Smooth muscle cell (in vitro differentiated cells): ENCODE data around the gene ARHGAP22. TPM values are rescaled to one million over a fixed set of nuclear protein-coding genes. Genes with fewer than 3 reads are reported as not detected.

Source experiments
- DNase-seq: peaks from one replicate; lab custom pipeline; 2025; ENCODE audit not compliant: unreplicated experiment; lab: John Stamatoyannopoulos, UW
- H2AFZ ChIP-seq: fragments of 200-600 bp; sonication (generic); 2 replicates; pipeline ENCODE4 v1.6.0; 2016; ENCODE audit warnings: antibody characterized with exemption, low read depth, mild to moderate bottlenecking
- H3F3A ChIP-seq: fragments of 200-600 bp; sonication (generic); 2 replicates; pipeline ENCODE4 v1.6.0; 2017; ENCODE audit warnings: antibody characterized with exemption, low read depth
- H3K27ac ChIP-seq: fragments of 200-600 bp; sonication (generic); 2 replicates; pipeline ENCODE4 v1.5.1; 2016; ENCODE audit warnings: low read depth, mild to moderate bottlenecking
- H3K27me3 ChIP-seq: fragments of 200-600 bp; sonication (generic); 2 replicates; pipeline ENCODE4 v1.6.1; 2016; ENCODE audit warnings: low read depth, mild to moderate bottlenecking
- H3K36me3 ChIP-seq: fragments of 200-600 bp; sonication (generic); 2 replicates; pipeline ENCODE4 v1.5.1; 2016; ENCODE audit warnings: low read depth
- H3K4me1 ChIP-seq: fragments of 200-600 bp; sonication (generic); 2 replicates; pipeline ENCODE4 v1.5.1; 2016; ENCODE audit warnings: low read depth
- H3K4me2 ChIP-seq: fragments of 200-600 bp; sonication (generic); 2 replicates; pipeline ENCODE4 v1.6.0; 2016; ENCODE audit warnings: mild to moderate bottlenecking
- H3K4me3 ChIP-seq: fragments of 200-600 bp; sonication (generic); 2 replicates; pipeline ENCODE4 v1.5.1; 2016; ENCODE audit warnings: mild to moderate bottlenecking
- H3K79me2 ChIP-seq: fragments of 200-600 bp; sonication (generic); 2 replicates; pipeline ENCODE4 v1.6.0; 2016; ENCODE audit warnings: low read depth, mild to moderate bottlenecking
- H3K9ac ChIP-seq: fragments of 200-600 bp; sonication (generic); 2 replicates; pipeline ENCODE4 v1.6.0; 2016; ENCODE audit warnings: low read depth
- H3K9me3 ChIP-seq: fragments of 200-600 bp; sonication (generic); replicated peaks from 2 replicates; pipeline ENCODE4 v1.5.1; 2016; ENCODE audit warnings: low read depth
- H4K20me1 ChIP-seq: fragments of 200-600 bp; sonication (generic); 2 replicates; pipeline ENCODE4 v1.6.0; 2016; ENCODE audit warnings: low read depth
- WGBS: methylation state at CpG from one replicate; pipeline ENCODE4 v1.1.7; 2016; ENCODE audit warnings: low lambda C conversion rate; 5-methylcytosine and 5-hydroxymethylcytosine counted together
- polyA plus RNA-seq: library from polyadenylated mRNA; unstranded; fragments of >200 nt; fragmentation: Nextera tagmentation; extraction: Ambion mirVana; gene quantifications from 2 replicates; pipeline ENCODE4 v1.2.1, GENCODE V29; 2016
- total RNA-seq: library from RNA; depleted of rRNA; stranded (reverse); fragments of >200 nt; gene quantifications from 2 replicates; pipeline ENCODE4 v1.2.3, GENCODE V29; 2014
- TF ChIP-seq, protein P1 (sequence below): fragments of 200-600 bp; sonication (generic); IDR thresholded peaks from 2 replicates; pipeline ENCODE4 v1.5.1; 2017; ENCODE audit warnings: borderline replicate concordance, mild to moderate bottlenecking, antibody characterized with exemption; ENCODE audit not compliant: insufficient read depth, poor library complexity, severe bottlenecking

The ARHGAP22 gene
- total and polyA plus RNA-seq, 2 experiments from 2014 or later, result 1.8 to 8.8 TPM

DNA sequence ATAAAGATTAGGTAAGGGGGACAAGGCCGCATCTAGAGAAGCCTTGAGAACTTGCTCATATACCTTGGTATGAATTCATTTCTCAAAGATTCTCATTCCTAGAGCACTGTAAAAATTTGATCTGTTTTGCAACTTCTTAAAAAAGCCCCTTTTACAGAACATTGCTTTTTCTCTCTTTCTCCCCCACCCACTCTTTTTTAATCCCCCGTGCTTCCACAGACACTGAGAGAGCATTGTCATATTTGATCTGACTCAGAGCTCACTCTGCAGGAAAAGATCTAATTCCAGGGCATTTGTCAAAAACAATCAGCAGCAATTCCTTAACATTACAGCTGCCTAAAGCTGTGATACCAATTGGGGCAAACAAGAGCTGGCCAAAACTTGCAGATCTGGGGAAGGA, 92.0 kb downstream of the ARHGAP22 start:
- TF ChIP-seq, protein P1, sequence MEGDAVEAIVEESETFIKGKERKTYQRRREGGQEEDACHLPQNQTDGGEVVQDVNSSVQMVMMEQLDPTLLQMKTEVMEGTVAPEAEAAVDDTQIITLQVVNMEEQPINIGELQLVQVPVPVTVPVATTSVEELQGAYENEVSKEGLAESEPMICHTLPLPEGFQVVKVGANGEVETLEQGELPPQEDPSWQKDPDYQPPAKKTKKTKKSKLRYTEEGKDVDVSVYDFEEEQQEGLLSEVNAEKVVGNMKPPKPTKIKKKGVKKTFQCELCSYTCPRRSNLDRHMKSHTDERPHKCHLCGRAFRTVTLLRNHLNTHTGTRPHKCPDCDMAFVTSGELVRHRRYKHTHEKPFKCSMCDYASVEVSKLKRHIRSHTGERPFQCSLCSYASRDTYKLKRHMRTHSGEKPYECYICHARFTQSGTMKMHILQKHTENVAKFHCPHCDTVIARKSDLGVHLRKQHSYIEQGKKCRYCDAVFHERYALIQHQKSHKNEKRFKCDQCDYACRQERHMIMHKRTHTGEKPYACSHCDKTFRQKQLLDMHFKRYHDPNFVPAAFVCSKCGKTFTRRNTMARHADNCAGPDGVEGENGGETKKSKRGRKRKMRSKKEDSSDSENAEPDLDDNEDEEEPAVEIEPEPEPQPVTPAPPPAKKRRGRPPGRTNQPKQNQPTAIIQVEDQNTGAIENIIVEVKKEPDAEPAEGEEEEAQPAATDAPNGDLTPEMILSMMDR, result no peak
- Histone ChIP-seq H3K4me1 (no peaks in the 10 kb centered on the region), H3K4me2 (no peak overlapping the region), H3K9ac (no peak overlapping the region), H2AFZ (no peak overlapping the region), H3K9me3 (peaks cover 3% of the 10 kb centered on the region), H3K79me2 (no peaks in the 10 kb centered on the region), H3K36me3 (no peaks in the 10 kb centered on the region), H4K20me1 (no peaks in the 10 kb centered on the region), H3K27ac (no peak overlapping the region), H3K27me3 (no peaks in the 10 kb centered on the region), H3F3A (no peaks in the 10 kb centered on the region), H3K4me3 (no peak overlapping the region)
- DNase-seq, result no peak
- 87% methylated on average over 2 of the region's 2 CpGs for WGBS

DNA sequence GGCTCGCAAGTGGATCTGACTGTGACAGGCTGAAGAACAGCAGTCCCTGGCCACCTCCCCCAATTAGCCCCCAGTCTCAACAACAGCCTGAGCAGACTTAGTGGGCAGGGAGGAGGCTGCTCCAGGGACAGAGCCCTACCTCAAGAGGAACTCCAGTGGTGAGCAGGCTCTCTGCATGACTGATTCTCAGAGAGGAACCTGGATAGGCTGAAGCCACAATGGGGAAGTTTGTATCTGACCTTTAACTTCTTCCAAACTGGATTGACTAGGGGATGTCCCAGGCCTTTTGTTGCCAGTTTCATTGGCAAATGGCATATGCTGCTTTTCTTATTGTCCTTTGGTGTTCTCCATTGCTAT, 93.0 kb downstream of the ARHGAP22 start:
- Histone ChIP-seq H3K27ac (no peak overlapping the region), H3K36me3 (no peaks in the 10 kb centered on the region), H4K20me1 (no peaks in the 10 kb centered on the region), H3F3A (no peaks in the 10 kb centered on the region), H3K4me3 (no peak overlapping the region), H3K79me2 (no peaks in the 10 kb centered on the region), H2AFZ (no peak overlapping the region), H3K4me1 (no peaks in the 10 kb centered on the region), H3K27me3 (no peaks in the 10 kb centered on the region), H3K9me3 (peaks cover 3% of the 10 kb centered on the region), H3K9ac (no peak overlapping the region), H3K4me2 (no peak overlapping the region)
- no peak for DNase-seq
- TF ChIP-seq, protein P1, result no peak
- WGBS, result 95% methylated on average over 1 of the region's 1 CpG

DNA sequence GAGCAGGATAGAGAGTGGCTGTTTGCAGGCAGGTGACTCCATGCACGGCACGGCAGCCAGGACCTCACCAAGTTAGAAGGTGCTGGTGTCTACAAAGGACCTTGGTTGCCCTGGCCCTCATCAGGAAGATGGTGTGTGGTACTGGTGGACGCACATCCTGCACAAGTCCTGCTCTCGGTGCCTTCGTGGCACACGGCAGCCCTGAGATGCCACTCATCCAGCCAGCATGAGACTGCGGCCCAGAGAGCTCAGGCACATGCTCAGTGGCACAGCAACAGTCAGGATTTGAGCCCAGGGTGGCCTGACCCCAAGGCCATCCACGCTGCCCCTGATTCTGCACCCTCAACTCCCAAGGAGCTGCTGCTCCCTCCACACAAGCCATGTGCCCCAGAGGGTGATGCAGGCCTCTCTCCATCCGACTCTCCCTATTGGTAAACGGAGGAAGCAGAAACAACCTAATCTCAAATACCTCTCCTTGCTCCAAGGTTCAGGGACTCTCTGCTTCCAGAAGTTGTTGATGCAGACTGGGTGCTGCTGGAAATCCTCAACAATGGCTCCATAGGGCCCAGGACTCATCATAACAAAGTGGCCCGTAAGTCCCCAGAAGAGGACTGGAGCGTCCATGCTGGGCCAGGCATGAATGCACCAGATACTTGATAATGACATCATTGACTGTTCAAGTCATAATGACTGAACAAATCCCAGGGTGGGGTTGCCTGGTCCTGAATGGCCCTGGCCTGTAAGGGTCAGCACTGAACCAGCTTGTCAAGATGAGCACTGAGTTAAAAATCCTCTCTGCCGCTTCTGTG, 93.6 kb downstream of the ARHGAP22 start:
- no peak overlapping the region for H3K27ac ChIP-seq
- H3K79me2 ChIP-seq, result no peaks in the 10 kb centered on the region
- DNase-seq, result no peak
- no peaks in the 10 kb centered on the region for H3K27me3 ChIP-seq
- H3K4me2 ChIP-seq, result no peak overlapping the region
- no peak overlapping the region for H3K9ac ChIP-seq
- H3K9me3 ChIP-seq, result peaks cover 3% of the 10 kb centered on the region
- no peak overlapping the region for H3K4me3 ChIP-seq
- TF ChIP-seq, protein P1, result no peak
- no peaks in the 10 kb centered on the region for H3K4me1 ChIP-seq
- no peaks in the 10 kb centered on the region for H4K20me1 ChIP-seq
- H2AFZ ChIP-seq, result no peak overlapping the region
- no peaks in the 10 kb centered on the region for H3F3A ChIP-seq
- no peaks in the 10 kb centered on the region for H3K36me3 ChIP-seq
- WGBS, result 88% methylated on average over 13 of the region's 13 CpGs

DNA sequence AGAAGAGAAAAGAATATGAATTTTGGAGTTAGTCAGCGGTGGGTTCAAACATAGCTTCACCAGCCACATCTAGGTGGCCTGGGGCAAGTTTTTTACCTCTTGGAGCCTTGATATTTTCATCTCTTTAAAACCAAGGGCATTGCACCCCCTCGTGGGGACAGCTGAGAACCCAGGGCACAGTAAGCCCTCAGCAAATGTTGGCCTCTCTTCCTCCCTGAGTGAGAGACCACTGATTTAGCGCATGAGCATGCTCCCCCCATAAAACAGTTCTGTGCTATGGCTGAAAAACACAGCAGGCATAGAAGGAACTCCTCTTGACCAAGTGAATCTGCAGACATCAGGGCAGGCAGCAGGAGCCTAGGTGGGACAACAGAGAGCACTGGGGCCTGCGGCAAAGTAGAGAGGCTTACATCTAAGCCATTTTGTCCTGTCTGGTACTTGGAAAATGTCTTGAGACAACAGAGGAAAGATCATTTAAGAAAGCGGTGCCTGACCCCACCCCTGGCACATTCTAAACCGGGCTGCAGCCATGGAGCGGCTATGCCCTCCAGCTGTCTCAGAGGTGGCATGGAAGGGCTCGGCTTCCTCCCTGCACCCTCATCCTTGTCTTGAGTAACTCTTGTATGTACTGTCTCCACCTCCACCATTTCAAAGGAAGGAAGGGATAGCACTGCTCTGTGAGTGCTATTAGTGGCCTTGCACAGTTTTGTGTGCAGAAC, 94.7 kb downstream of the ARHGAP22 start:
- TF ChIP-seq, protein P1, result peak; percentile 21
- Histone ChIP-seq H3K27me3 (no peaks in the 10 kb centered on the region), H3K9ac (no peak overlapping the region), H3K4me2 (no peak overlapping the region), H3K4me1 (no peaks in the 10 kb centered on the region), H3K4me3 (no peak overlapping the region), H3K9me3 (peaks cover 3% of the 10 kb centered on the region), H4K20me1 (no peaks in the 10 kb centered on the region), H2AFZ (no peak overlapping the region), H3F3A (no peaks in the 10 kb centered on the region), H3K27ac (no peak overlapping the region), H3K36me3 (no peaks in the 10 kb centered on the region), H3K79me2 (no peaks in the 10 kb centered on the region)
- WGBS, result 86% methylated on average over 8 of the region's 8 CpGs
- DNase-seq, result no peak
